ENCODE results near the gene FPR2.

FPR2 gene

DNA sequence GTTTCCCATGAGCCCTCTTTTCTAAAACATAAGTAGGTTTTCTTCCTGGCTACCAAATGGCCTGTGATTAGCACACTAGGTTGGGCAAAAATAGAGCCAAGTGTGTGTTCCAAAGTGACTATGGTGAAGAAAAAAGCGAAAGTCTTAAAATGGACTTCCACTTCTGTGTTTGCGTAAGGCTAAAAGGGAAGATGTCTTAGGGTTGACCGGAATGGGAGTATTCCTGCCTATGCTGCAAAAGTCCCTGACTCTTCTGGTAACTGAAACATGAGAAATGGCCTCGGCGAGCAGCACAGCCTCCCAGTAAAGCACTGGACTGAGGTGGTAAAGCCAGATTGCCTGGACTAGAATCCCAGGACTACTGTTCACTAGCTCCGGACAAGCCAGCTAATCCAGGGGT lies 6.9 kb upstream of the FPR2 start:
- TF ChIP-seq CTCF (IDR thresholded peaks at IDR 0.05; ENCODE audit: low read depth, low read length): no peak
- H3K4me3 ChIP-seq (ENCODE audit: low read depth, low read length): no peak overlapping the region

DNA sequence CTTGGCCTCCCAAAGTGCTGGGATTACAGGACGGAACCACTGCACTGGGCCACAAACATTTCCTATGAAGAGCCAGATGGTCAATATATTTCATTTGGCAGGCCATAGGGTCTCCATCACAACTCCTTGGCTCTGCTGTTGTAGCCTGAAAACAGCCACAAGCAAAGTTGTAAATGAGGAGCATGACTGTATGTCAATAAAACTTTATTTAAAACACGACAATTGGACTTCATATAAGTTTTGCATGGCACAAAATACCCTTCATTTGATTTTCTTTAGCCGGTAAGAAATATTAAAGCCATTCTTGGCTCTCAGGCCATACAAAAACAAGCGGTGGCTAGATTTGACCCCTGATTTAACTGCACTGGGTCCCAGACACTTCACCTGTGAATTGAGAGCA lies 6.2 kb upstream of the FPR2 start:
- no peak overlapping the region for H3K4me3 ChIP-seq (ENCODE audit: low read depth, low read length)
- TF ChIP-seq CTCF (IDR thresholded peaks at IDR 0.05; ENCODE audit: low read depth, low read length): no peak

- no peak for TF ChIP-seq CTCF (IDR thresholded peaks at IDR 0.05; ENCODE audit: low read depth, low read length)
- no peak overlapping the region for H3K4me3 ChIP-seq (ENCODE audit: low read depth, low read length)
Measured at GRCh38 chr19:51755571-51755970, 5.4 kb upstream of the FPR2 start.

- TF ChIP-seq CTCF (IDR thresholded peaks at IDR 0.05; ENCODE audit: low read depth, low read length): no peak
- no peak overlapping the region for H3K4me3 ChIP-seq (ENCODE audit: low read depth, low read length)
Measured at GRCh38 chr19:51761696-51762095, 716 bp downstream of the FPR2 start.

- H3K4me3 ChIP-seq (ENCODE audit: low read depth, low read length): no peak overlapping the region
- no peak for TF ChIP-seq CTCF (IDR thresholded peaks at IDR 0.05; ENCODE audit: low read depth, low read length)
Measured at GRCh38 chr19:51765086-51765485, 4.1 kb downstream of the FPR2 start.

GRCh38 chr19:51766461-51766860 lies 5.5 kb downstream of the FPR2 start:
- no peak overlapping the region for H3K4me3 ChIP-seq (ENCODE audit: low read depth, low read length)
- TF ChIP-seq CTCF (IDR thresholded peaks at IDR 0.05; ENCODE audit: low read depth, low read length): no peak

DNA sequence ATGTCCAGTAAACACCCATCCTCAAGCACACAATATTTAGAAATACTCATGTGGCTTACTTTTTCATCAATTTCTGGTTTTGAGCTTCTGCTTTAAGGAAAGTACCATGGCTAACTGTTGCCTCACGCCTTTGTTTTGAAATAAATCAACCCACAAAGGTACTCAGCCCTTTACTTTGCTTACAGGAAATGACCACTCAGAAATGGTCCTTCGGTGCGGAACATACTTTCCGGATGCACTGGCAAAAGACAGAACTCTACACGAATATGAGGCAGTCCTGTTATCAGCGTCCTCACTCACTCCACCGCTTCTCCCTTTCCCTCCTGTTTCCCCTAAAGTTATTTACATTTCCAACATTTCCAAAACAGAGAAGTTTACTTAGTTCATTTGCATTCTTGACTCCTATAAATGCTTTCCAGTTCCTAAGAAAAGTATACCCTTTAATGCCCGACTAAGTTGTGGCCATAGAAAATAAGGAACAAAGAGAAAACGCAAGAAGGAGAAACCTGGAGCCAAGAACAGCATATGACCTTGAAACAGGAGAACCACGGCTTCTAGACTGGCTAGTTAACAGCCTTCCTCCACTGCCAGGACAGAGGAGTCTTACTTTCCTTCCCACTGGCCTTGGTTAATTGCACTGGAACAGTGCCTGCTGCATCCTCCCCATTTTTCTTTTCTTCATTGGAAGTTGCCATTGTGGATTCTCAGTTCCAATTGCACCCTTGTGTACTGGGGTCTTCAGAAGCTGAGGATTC lies 10.6 kb downstream of the FPR2 start:
- TF ChIP-seq CTCF (IDR thresholded peaks at IDR 0.05; ENCODE audit: low read depth, low read length): no peak

More for the DNA sequence above, 10.6 kb downstream of the FPR2 start:
- H3K4me3 ChIP-seq (ENCODE audit: low read depth, low read length): no peak overlapping the region

Measured in WI38 (cell line).